Activated CD8-positive, alpha-beta memory T cell treated with anti-CD3 and anti-CD28 coated beads, Interleukin-2, amount 50 U/mL, for 4 hours (primary cell): ENCODE measurements around the gene TRIM26.

Experiments
- DNase-seq: peaks from one replicate; pipeline ENCODE4 v3.0.0-alpha.2; 2020

TRIM26 gene

DNA sequence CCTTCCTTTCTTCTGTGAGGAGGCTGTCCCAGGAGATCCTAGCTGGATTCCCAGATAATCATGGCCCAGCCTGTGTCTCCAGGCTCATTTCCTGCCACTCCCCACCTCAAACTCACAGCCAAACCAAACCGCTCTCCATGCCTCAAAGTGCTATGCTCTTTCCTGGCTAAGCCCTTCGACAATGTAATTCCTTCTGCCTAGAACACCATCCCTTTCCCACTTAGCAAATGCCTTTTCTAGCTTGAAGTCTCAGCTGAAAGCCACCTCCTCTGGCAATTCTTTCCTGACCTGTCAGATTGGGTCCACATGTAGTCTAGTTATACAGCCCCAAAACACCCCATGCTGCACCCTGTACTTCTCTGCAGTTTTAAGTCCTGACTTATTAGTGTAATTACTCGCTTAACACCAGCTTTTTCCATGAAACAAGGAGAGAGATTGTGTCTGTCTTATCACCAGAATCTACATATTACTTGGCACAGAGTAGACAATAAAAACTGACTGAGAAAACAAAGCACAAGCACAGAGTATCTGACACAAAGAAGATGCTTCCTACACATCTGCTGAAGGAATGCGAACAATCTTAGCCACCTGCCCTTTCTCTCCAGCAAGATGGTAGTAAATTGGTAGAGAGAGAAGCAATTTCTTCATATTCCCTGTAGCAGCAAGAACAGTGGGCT, 5.4 kb downstream of the TRIM26 start:
- DNase-seq, result no peak

DNA sequence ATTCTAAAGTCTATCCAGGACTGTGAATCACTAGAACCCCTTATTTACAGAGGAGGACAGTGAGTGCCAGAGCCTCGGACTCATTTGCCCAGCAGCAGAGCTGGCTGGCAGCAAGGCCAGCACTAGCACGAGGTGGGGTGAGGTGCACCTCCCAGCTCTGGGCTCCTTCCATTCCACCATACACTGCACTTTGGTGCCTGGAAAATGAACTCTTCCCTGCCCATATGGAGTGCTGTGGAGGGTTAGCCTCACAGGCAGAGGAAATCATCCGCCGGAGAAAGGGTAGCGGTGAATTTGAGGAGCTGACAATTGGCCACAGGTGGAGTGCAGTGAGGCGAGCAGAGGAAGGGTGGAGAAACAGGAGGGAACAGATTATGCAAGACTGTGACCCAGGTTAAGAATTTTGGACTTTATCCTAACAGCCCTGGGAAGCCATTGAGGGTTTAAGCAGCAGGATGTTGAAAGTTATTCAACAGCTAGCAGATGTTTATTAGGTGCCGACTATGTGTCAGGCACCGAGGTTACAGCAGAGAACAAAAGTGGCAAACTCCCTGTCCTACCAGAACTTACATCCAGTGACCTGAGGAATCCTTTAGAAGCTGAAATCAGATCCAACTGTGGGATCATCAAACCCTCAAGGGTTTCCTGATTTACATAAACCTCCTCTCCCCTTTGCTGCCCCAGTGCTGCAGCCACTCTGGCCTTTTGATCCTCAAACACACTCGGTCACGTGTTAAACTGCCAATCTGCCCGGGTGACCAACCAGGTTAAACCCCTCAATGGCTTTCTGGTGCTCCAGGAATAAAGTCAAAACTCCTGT, 6.2 kb downstream of the TRIM26 start:
- no peak for DNase-seq

DNA sequence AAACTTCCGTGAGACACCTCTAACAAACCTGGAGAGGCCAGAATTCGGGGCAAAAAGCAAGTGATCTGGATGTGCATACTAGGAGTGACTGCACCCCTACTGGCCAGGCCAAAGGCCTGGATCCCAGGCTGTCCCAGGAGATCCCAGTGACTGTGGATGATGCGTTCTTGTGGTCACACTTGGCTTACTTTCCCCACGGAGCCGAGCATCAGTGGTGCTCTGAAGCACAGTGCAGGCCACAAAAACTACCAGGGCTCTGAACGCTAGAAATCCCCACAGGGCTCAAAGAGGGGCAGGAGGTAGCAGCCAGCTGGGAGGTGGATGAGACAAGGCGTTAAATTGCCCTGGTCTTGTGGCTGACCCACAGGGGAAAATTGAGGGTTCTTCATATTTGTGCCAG, 7.1 kb downstream of the TRIM26 start:
- DNase-seq, result no peak

DNA sequence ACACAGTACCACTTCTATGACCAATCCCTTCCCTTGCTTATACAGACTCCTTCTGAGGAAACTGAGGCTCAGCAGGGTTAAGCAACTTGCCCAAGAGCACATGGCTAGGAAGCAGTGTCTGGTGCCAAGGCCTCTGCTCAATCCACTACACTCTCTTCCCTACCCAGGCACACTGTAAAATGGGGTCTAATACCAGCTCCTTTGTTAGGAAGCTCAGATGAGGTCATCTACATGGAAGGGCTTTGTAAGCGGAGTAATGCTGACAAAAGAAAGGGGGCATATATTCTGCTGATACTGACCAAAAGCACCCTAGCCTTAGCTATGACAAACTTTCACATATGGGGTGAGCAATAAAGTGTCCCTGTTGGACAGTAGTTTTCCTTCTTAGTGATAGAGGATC, 9.1 kb downstream of the TRIM26 start:
- no peak for DNase-seq

DNA sequence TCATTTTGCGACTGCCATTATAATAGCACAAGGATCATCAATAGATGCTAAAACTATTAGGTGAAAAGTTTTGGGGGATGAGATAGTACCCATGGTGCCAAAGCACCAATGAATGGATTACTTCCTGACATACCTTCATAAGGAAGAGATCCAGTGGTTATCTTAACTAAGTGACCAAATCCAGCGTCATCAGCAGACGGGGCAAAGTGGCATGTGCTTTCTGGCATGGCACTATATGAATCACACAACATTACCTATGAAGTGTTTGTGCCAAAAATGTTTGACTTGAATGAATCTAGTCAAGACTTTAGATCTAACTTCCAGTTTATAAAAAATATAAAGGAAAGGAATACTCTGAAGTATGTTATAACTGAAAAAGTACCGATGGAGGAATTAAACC, 10.8 kb downstream of the TRIM26 start:
- DNase-seq, result no peak

DNA sequence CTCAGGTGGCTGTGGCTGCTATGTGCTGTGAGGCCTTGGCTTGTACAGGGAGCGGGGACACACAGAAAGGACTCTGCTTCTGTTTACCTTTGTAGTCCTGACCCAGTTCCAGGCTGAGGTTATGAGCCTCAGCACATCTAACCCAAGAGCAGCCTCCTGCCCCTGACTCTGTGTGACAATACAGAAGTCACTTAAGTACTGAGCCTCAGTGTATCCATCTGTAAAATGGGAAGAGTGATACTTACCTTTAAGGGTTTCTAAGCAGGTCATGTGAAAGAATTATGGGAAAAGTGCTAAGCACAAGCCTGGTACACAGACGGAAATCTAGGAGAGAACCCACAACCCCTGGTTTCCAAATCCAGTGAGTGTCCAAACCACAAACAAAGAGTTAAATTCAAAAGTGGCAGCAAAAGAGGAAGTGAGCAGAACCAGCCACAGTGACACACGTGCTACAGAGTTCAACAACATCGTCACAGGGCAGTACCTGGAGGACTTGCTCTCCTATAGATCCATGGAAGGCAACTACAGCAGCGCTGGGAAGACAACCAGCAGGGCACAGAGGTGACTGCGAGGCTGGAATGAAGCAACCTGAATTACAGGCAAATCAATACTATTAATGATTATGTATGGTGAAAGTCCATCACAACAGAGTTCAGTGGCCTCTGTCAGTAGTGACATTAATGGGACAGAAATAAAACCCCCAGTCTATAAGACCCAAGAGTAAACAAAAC, 12.5 kb downstream of the TRIM26 start:
- no peak for DNase-seq

DNA sequence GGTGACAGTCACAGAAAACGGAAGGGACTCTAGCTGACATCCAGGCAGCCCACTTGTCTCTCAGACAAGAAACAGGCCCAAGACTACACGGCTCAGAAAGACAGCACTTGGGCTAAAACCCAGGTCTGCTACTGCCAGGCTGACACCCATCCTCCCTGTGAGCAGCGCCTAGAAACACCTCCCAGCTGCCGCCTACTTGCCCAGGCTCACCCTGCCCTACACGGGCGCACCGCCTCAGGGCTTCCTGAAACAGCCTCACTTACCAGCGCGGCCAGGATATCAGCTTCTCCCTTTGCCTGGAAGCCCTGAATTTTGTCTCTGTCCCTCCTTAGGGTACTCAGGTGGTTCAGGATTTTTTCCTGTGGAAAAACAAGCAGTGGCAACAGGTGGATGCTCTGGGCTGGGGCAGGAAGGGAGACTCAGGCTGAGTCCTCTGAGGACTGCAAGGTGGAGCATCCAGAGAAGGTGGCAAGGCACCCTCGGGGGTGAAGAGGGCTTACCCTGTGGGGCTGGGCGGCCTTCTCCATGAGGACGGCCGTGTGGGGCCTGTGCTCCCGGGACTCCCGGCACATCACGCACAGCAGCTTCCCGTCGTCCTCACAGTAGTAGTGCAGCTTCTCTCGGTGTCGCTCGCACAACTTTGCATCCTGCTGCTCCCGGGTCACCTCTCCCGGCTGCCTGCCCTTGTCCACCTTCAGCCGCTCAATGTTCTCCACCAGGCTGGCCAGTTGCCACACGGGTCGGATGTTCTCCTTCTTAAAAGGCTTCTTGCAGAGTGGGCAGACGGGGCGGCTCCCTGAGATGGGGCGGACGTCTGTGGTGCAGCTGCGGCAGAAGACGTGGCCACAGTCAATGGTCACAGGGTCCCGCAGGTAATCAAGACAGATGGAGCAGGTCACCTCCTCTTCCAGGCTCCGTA, 14.8 kb downstream of the TRIM26 start:
- no peak for DNase-seq

- no peak for DNase-seq
Measured at GRCh38 chr6:30196376-30196775, 16.8 kb downstream of the TRIM26 start.

GRCh38 chr6:30195951-30196350, 17.3 kb downstream of the TRIM26 start:
- no peak for DNase-seq

GRCh38 chr6:30194797-30195690, 18.2 kb downstream of the TRIM26 start:
- no peak for DNase-seq

DNA sequence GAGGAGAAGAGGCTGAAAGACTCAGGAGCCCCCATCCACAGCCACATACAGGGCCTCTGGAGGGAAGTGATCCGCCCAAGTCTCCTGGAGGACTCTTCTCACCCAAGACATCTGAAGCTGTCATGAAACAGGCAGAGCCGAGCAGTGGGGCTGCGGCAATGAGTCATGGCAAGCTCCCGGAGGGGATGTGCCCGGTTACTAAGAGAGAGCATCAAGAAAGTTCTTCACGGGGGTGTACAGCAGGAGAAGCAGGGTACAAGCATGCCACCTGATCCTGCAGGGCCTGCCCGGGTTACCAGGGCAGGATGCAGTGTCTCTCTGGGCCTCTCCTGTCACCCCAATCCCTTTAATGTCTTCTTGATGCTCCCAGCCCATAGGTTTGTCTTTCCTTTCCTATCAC, 21.1 kb downstream of the TRIM26 start:
- no peak for DNase-seq

DNA sequence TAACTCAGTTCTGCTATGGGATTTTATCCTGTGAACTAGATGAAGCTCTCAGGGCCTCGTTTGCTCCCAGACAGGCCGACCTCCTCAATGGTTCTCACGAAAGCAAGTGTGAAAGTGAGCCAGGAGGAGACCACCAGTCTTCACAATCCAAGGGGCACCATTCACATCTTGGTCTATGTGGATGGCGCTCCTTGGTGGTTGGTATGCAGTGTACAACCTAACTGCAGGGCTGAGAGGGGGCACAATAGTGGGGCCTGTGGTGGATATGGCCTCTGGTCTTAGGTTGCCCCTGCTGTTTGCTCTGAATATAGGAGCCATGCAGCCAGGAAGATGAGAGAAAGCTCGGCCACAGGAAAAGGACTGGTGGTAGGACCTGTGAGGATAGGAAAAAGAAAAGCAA, 24.7 kb downstream of the TRIM26 start:
- no peak for DNase-seq

- DNase-seq, result no peak
Measured at GRCh38 chr6:30185846-30186484, 27.2 kb downstream of the TRIM26 start.

GRCh38 chr6:30184417-30185031, 28.7 kb downstream of the TRIM26 start:
- no peak for DNase-seq

DNA sequence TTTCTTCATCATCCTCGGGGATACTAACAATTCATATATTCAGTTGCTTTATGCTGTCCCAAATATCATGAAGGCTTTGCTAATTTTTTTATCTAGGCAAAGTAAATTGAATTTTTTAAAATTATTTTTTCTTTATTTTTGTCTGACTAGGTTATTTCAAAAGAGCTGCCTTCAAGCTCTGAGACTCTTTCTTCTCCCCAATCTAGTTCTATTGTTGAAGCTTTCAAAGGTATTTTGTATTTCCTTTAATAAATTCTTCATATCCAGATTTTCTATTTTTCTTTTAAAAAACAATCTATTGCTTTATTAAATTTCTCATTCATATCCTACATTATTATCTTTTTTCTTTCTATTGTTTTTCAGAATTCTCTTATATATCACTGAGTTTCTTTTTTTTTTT, 33.1 kb downstream of the TRIM26 start:
- no peak for DNase-seq

DNA sequence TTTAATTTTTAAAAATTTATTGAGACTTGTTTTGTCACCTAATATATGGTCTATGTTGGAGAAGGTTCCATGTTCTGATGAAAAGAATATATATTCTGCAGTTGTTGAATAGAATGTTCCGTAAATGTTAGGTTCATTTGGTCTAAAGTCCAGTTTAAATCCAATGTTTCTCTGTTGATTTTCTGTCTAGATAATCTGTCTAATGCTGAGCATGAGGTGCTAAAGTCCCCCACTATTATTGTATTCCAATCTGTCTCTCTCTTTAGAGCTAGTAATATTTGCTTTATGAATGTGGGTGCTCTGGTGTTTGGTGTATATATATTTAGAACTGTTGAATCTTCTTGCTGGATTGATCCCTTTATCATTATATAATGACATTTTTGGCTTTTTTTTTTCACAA, 34.4 kb downstream of the TRIM26 start:
- no peak for DNase-seq

GRCh38 chr6:30175765-30176164, 37.4 kb downstream of the TRIM26 start:
- no peak for DNase-seq

DNA sequence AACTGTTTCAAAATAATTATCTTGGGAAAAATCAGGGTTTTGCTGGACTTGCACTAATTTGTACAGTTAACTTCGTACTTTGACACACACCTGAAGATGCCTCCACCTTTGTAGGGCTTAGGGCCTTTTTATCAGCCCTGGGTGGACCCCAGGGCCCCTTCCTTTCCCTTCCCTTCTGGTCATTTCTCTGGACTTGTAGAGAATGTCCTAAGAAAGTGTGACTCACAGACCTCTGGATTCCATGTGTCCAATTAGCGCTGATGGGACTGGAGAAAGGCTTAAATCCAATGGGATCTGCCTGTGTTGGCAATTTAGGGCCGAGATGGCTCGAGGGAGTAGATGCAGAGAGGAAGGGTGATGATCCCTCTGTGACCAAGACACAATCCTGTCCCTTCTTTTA, 40.5 kb downstream of the TRIM26 start:
- no peak for DNase-seq

- no peak for DNase-seq
Measured at GRCh38 chr6:30171677-30172471, 41.3 kb downstream of the TRIM26 start.
